Ishikawa (cell line): Measurements from ENCODE around the gene APOL6.

Source experiments
- EGR1 ChIP-seq: IDR thresholded peaks from 2 replicates; pipeline ENCODE4 v1.6.1; 2012
- FOXM1 ChIP-seq: IDR thresholded peaks from 2 replicates; pipeline ENCODE4 v1.6.1; 2012; ENCODE audit warnings: low read depth, borderline replicate concordance
- RAD21 ChIP-seq: IDR thresholded peaks from 2 replicates; pipeline ENCODE4 v1.6.1; 2012; ENCODE audit warnings: low read depth
- REST ChIP-seq: IDR thresholded peaks from 2 replicates; pipeline ENCODE4 v1.6.1; 2012; ENCODE audit warnings: low read depth, mild to moderate bottlenecking
- TAF1 ChIP-seq: IDR thresholded peaks from 2 replicates; pipeline ENCODE4 v1.6.1; 2012; ENCODE audit warnings: low read depth, mild to moderate bottlenecking
- TEAD4 ChIP-seq: IDR thresholded peaks from 2 replicates; pipeline ENCODE4 v1.6.1; 2012
- YY1 ChIP-seq: IDR thresholded peaks from 2 replicates; pipeline ENCODE4 v1.6.1; 2012; ENCODE audit warnings: low read depth
- ZBTB7A ChIP-seq: IDR thresholded peaks from 2 replicates; pipeline ENCODE4 v1.6.1; 2012; ENCODE audit warnings: low read depth
- TF ChIP-seq, protein P1 (sequence below): IDR thresholded peaks from 2 replicates; pipeline ENCODE4 v1.6.1; 2012
- TF ChIP-seq, protein P2 (sequence below): IDR thresholded peaks from 2 replicates; pipeline ENCODE4 v1.6.1; 2012

GRCh38 chr22:35605851-35606481 is 42.3 kb upstream of the APOL6 start:
- TF ChIP-seq ZBTB7A, result no peak
- TF ChIP-seq REST, result no peak
- TF ChIP-seq, protein P1, sequence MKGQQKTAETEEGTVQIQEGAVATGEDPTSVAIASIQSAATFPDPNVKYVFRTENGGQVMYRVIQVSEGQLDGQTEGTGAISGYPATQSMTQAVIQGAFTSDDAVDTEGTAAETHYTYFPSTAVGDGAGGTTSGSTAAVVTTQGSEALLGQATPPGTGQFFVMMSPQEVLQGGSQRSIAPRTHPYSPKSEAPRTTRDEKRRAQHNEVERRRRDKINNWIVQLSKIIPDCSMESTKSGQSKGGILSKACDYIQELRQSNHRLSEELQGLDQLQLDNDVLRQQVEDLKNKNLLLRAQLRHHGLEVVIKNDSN, result no peak
- TF ChIP-seq EGR1, result no peak
- TF ChIP-seq FOXM1, result no peak
- TF ChIP-seq TEAD4, result no peak
- TF ChIP-seq TAF1, result no peak
- TF ChIP-seq YY1, result no peak
- TF ChIP-seq, protein P2, sequence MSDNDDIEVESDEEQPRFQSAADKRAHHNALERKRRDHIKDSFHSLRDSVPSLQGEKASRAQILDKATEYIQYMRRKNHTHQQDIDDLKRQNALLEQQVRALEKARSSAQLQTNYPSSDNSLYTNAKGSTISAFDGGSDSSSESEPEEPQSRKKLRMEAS, result no peak
- TF ChIP-seq RAD21, result no peak
